Pancreas (tissue), 10 donors: ENCODE data around the gene ZCCHC2. TPM values are rescaled to one million over a fixed set of nuclear protein-coding genes. Genes with fewer than 3 reads are reported as not detected.

Experiments
- ATAC-seq, 4 donors: fragments of 200-7000 bp; cut with Tn5 transposase; one replicate each; pipeline versions ENCODE4 v1.8.0 to v1.9.1; 2020; ENCODE audit warnings: mild to moderate bottlenecking in 4 of 4, moderate library complexity in 4 of 4
- DNase-seq, 6 donors: peaks; one replicate each; pipeline ENCODE4 v3.0.0-alpha.2; 2020
- FAIRE-seq: peaks from 2 replicates; lab custom pipeline; 2012; peaks lifted over from hg19 to GRCh38; lab: Jason Lieb, UNC
- H3K27ac ChIP-seq, 4 donors: fragments of 200-600 bp; sonication (generic); 1 replicate in 3 of 4; 2 replicates in 1 of 4; pipeline versions ENCODE4 v1.5.0 to v1.8.0; 2020
- H3K27me3 ChIP-seq, 4 donors: fragments of 200-600 bp; one replicate each; pipeline ENCODE4 v1.8.0; 2021
- H3K36me3 ChIP-seq, 3 donors: fragments of 200-600 bp; sonication (generic) in 1 of 3; one replicate each; pipeline versions ENCODE4 v1.5.0 to v1.8.0; 2020 to 2021
- H3K4me1 ChIP-seq, 3 donors: fragments of 200-600 bp; one replicate each; pipeline ENCODE4 v1.8.0; 2021
- H3K4me3 ChIP-seq, 4 donors: fragments of 200-600 bp; sonication (generic) in 2 of 4; one replicate each; pipeline versions ENCODE4 v1.5.0 to v1.8.0; 2020 to 2021
- H3K9me3 ChIP-seq, 4 donors: fragments of 200-600 bp; one replicate each; pipeline ENCODE4 v1.8.0; 2021
- CTCF ChIP-seq, 4 donors: fragments of 200-600 bp; sonication (generic) in 3 of 4; IDR thresholded peaks; one replicate each; pipeline versions ENCODE4 v1.5.0 to v1.8.0; 2021; ENCODE audit warnings: antibody characterized with exemption in 4 of 4
- WGBS, 2 donors: extraction: QIAGEN DNeasy Blood & Tissue Kit; methylation state at CpG; one replicate each; pipeline ENCODE4 v1.1.7; 2013; 5-methylcytosine and 5-hydroxymethylcytosine counted together
- intact Hi-C, 3 donors: fragments of 100-400 bp; cut with DNase I; formaldehyde crosslinking; loops; one replicate each; pipeline versions ENCODE4 v1.11.1 to v1.14.2; 2022
- polyA plus RNA-seq, 2 donors: library from polyadenylated mRNA; stranded (reverse); fragments of 200-250 nt; gene quantifications; one replicate each; pipeline ENCODE4 v1.2.3, GENCODE V29; 2013
- total RNA-seq, 6 donors: library from RNA; stranded (reverse); fragmentation: NEBNext Ultra II Directional in 4 of 6; extraction: Animal tissue kit (Norgen Biotek cat#: 25700) in 4 of 6; gene quantifications; one replicate each; pipeline versions ENCODE4 v1.2.1 to v1.2.4, GENCODE V29; 2021 to 2023
- donor health status: healthy with polysubstance abuse.
- donor health status: DM: no; HTN: no; CAD: no; lungs with moderate emphysema.
- donor health status: DM: no; HTN: no; CAD: no.
- donor health status: control.
- donor health status: control.
- donor health status: Bipolar disorder and iron deficiency.
- donor health status: DM: yes; HTN: yes; CAD: no.
- donor health status: DM: no; HTN: no; CAD: no.
- donor health status: DM: no; HTN: no; CAD: no.
- donor health status: DM: yes; HTN: yes; CAD: no.

The ZCCHC2 gene
- total and polyA plus RNA-seq, 8 donors: 4.1 to 14.2 (median 7.8) TPM

DNA sequence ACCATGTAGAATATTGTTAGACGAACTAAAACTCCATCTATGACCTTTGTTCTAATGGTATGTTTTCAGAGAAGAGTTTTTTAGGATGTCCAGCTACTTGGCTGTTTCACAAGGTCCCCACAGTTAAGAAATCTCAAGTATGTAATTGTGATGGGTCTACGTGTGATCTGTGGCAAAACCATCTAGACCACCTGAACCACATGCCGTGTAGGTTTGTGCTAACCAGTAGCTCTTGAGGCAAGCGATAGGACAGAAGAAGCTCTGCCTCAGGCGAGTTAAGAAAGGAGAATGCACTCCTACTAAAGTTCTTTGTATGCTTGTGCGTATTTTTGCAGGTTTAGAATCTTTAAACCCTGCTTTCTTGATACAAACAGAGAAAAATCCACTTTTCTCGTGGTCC, 13.2 kb downstream of the ZCCHC2 start:
- no peak overlapping the region for H3K4me3 ChIP-seq
- FAIRE-seq: no peak
- H3K27ac ChIP-seq: no peak overlapping the region
- 95 to 98% methylated on average over 7 of the region's 7 CpGs for WGBS, 2 donors
- no peaks in the 10 kb centered on the region for H3K36me3 ChIP-seq
- H3K9me3 ChIP-seq: no peaks in the 10 kb centered on the region
- H3K4me1 ChIP-seq: peaks cover 0 to 3% (median 0%) of the 10 kb centered on the region in 3 donors
- no peak for TF ChIP-seq CTCF (IDR thresholded peaks at IDR 0.05)
- intact Hi-C loops: no loop called here
- no peaks in the 10 kb centered on the region for H3K27me3 ChIP-seq
- no peak for DNase-seq
- ATAC-seq: no peak

- Histone ChIP-seq H3K4me1 (no peaks in the 10 kb centered on the region), H3K4me3 (no peak overlapping the region), H3K36me3 (no peaks in the 10 kb centered on the region), H3K9me3 (no peaks in the 10 kb centered on the region), H3K27ac (no peak overlapping the region), H3K27me3 (no peaks in the 10 kb centered on the region)
- WGBS, 2 donors: 95 to 96% methylated on average over 8 of the region's 8 CpGs
- intact Hi-C loops: no loop called here
- ATAC-seq (no peak), FAIRE-seq (no peak), DNase-seq (no peak)
- no peak for TF ChIP-seq CTCF (IDR thresholded peaks at IDR 0.05)
Measured at GRCh38 chr18:62537042-62537894, 14.4 kb downstream of the ZCCHC2 start.

DNA sequence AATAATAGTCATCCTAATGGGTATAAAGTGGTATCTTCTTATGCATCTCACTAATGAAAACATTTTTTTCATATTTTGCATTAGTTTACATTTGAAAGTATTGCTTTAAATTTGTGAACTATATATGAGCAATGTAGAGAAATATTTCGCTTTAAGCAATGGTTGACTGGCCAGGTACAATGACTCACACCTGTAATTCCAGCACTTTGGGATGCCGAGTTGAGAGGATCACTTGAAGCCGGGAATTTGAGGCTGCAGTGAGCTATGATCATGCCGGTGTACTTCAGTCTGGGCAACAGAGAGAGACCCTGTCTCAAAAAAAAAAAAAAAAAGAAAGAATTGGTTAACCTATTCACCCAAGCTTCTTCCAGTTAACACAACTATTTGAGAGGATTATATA, 15.1 kb downstream of the ZCCHC2 start:
- H3K9me3 ChIP-seq: no peaks in the 10 kb centered on the region
- 93 to 98% methylated on average over 4 of the region's 4 CpGs for WGBS, 2 donors
- intact Hi-C loops: no loop called here
- no peaks in the 10 kb centered on the region for H3K36me3 ChIP-seq
- no peaks in the 10 kb centered on the region for H3K27me3 ChIP-seq
- H3K4me3 ChIP-seq: no peak overlapping the region
- FAIRE-seq (no peak), ATAC-seq (no peak), DNase-seq (no peak)
- H3K4me1 ChIP-seq: no peaks in the 10 kb centered on the region
- H3K27ac ChIP-seq: no peak overlapping the region
- TF ChIP-seq CTCF (IDR thresholded peaks at IDR 0.05): no peak

DNA sequence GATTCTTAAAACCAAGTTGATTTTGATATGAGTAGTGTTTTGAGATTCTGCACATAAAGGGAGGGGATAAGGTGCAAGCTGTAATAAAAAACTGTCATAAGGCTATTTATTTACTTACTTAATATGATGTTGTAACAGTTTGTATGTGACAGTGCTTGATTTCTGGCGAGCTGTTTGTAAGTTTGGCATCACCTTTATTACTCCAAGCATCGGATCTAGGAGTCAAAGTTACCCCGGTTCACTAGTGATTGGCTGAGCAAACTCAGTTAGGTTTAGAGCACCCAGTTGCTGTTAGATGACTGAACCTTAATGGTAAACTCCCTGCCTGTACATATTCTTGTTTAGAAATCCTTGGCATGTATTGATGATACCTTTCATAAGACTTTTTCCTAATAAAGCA, 16.1 kb downstream of the ZCCHC2 start:
- DNase-seq (no peak), ATAC-seq (peak in 1 of 4 donors; percentile 11), FAIRE-seq (no peak)
- H3K4me1 ChIP-seq: no peaks in the 10 kb centered on the region
- no peak overlapping the region for H3K27ac ChIP-seq
- H3K4me3 ChIP-seq: no peak overlapping the region
- H3K36me3 ChIP-seq: peaks cover 0 to 7% (median 0%) of the 10 kb centered on the region in 3 donors
- TF ChIP-seq CTCF (IDR thresholded peaks at IDR 0.05): no peak
- intact Hi-C loops: no loop called here
- WGBS, 2 donors: 50 to 59% methylated on average over 3 of the region's 3 CpGs
- no peaks in the 10 kb centered on the region for H3K27me3 ChIP-seq
- no peaks in the 10 kb centered on the region for H3K9me3 ChIP-seq
